ENCODE data around the gene URM1.

DNA sequence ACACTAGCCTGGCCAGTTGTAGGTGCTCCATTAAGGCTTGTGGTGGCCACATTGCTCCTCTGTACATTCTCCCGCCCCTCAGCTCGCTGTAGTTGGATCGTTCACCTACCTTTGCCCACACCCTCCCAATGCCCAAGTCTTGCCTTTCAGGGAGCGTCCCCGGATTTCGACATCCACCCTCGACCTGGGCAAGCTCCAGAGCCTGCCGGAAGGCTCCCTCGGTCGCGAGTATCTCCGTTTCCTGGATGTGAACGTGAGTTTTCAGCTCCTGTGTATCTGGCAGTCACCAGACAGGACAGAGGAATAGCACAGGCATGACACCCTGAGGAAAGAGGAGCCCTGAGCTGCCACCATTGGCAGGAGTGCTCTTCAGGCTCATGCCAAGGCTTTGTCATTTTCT is 45.5 kb upstream of the URM1 start:
- no peak for TF ChIP-seq TAF1 (IDR thresholded peaks at IDR 0.05; ENCODE audit: borderline replicate concordance, insufficient read depth, low read length)
- no peak for TF ChIP-seq SIN3A (IDR thresholded peaks at IDR 0.05; ENCODE audit: borderline replicate concordance, insufficient read depth, low read length)
- no peak for TF ChIP-seq POLR2AphosphoS5 (IDR thresholded peaks at IDR 0.05; ENCODE audit: low read depth, low read length)
- TF ChIP-seq, protein P1, sequence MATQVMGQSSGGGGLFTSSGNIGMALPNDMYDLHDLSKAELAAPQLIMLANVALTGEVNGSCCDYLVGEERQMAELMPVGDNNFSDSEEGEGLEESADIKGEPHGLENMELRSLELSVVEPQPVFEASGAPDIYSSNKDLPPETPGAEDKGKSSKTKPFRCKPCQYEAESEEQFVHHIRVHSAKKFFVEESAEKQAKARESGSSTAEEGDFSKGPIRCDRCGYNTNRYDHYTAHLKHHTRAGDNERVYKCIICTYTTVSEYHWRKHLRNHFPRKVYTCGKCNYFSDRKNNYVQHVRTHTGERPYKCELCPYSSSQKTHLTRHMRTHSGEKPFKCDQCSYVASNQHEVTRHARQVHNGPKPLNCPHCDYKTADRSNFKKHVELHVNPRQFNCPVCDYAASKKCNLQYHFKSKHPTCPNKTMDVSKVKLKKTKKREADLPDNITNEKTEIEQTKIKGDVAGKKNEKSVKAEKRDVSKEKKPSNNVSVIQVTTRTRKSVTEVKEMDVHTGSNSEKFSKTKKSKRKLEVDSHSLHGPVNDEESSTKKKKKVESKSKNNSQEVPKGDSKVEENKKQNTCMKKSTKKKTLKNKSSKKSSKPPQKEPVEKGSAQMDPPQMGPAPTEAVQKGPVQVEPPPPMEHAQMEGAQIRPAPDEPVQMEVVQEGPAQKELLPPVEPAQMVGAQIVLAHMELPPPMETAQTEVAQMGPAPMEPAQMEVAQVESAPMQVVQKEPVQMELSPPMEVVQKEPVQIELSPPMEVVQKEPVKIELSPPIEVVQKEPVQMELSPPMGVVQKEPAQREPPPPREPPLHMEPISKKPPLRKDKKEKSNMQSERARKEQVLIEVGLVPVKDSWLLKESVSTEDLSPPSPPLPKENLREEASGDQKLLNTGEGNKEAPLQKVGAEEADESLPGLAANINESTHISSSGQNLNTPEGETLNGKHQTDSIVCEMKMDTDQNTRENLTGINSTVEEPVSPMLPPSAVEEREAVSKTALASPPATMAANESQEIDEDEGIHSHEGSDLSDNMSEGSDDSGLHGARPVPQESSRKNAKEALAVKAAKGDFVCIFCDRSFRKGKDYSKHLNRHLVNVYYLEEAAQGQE (IDR thresholded peaks at IDR 0.05; ENCODE audit: insufficient read depth in 1 of 2, low read depth in 2 of 2, low read length in 2 of 2), result no peak

All from PFSK-1 (cell line).